GM10847 (cell line): ENCODE measurements around the gene MS4A14.
A peak's percentile ranks its signal among the peaks of the same experiment; 100 is the strongest.

Experiments used
- POLR2A ChIP-seq: IDR thresholded peaks from 2 replicates; pipeline ENCODE4 v1.6.1; 2011; ENCODE audit not compliant: insufficient read length; ENCODE audit errors: extremely low read depth

The MS4A14 gene

GRCh38 chr11:60433401-60433800 lies 37.1 kb downstream of the MS4A14 start:
- TF ChIP-seq POLR2A: no peak

- TF ChIP-seq POLR2A: no peak
Measured at GRCh38 chr11:60447070-60447469, 50.8 kb downstream of the MS4A14 start.

DNA sequence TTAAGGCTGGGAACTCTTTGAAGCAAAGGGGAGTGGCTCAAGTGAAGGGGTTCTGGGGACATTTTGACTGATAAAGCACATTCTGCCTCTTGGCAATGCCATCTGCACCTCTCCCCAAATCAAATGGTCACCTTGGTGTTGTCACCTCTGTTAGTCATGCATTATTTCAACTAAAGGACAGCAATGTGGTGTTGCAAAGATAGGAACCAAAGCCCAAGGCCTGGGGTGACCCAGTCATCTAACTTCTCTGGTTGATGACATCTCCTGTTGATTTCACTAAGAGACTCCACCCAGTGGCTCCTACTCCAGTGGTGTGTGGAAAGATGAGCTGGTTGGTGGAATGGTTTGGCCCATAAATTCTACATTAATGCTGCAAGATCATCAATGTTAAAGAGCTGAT lies 51.6 kb downstream of the MS4A14 start:
- no peak for TF ChIP-seq POLR2A

- no peak for TF ChIP-seq POLR2A
Measured at GRCh38 chr11:60454212-60454611, 58.0 kb downstream of the MS4A14 start.

DNA sequence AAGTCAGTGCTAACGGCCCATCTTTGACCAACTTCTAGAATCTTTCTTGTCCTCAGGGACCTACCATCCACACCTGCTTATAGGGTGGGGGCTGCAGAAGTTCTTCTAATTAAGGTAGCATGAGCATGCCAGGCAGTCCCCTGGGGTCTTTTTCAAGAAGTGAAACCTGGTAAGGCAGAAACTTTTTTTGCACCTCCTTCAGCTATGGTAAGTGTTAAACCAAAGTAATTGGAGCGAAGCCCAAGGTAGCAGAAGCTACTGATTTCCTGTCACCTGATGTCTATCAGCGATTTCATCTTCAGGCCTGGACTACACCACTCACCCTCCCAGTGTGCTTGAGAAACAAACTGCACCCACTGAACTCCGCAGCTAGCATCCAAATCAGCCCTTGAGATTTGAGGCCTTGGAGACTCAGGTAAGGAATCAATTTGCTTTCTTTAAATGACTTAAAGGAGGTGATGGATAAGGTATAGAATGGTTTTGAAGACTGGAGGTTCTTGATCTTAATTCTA lies 59.3 kb downstream of the MS4A14 start, which contains the start of gene MS4A1:
Gene MS4A1 (plus strand): TSS at position 317 of the 512 bp plus-strand sequence. CDS start 6,528 bp downstream, outside the sequence.
- peak; percentile 46 for TF ChIP-seq POLR2A

GRCh38 chr11:60457576-60457975 lies 61.3 kb downstream of the MS4A14 start:
- TF ChIP-seq POLR2A: no peak

- no peak for TF ChIP-seq POLR2A
Measured at GRCh38 chr11:60459345-60459744, 63.1 kb downstream of the MS4A14 start.
